SH-SY5Y (cell line): ENCODE data around the gene ADGRL3.

Experiments
- GATA2 ChIP-seq: IDR thresholded peaks from 2 replicates; pipeline ENCODE4 v1.6.1; 2011; ENCODE audit warnings: mild to moderate bottlenecking, low read depth, low read length
- GATA3 ChIP-seq: IDR thresholded peaks from 2 replicates; pipeline ENCODE4 v1.6.1; 2011; ENCODE audit warnings: low read depth, mild to moderate bottlenecking, low read length, moderate library complexity

Gene ADGRL3

GRCh38 chr4:61293707-61294400 is 93.7 kb downstream of the ADGRL3 start:
- TF ChIP-seq GATA3, result no peak
- no peak for TF ChIP-seq GATA2

- no peak for TF ChIP-seq GATA3
- no peak for TF ChIP-seq GATA2
Measured at GRCh38 chr4:61294936-61295335, 94.8 kb downstream of the ADGRL3 start.

- TF ChIP-seq GATA2 (no peak), GATA3 (no peak)
Measured at GRCh38 chr4:61296144-61296543, 96.0 kb downstream of the ADGRL3 start.

GRCh38 chr4:61298178-61298740 is 98.1 kb downstream of the ADGRL3 start:
- TF ChIP-seq GATA3 (no peak), GATA2 (no peak)

- TF ChIP-seq GATA2 (no peak), GATA3 (no peak)
Measured at GRCh38 chr4:61299316-61299715, 99.2 kb downstream of the ADGRL3 start.

- no peak for TF ChIP-seq GATA2
- TF ChIP-seq GATA3, result no peak
Measured at GRCh38 chr4:61300266-61300844, 100.2 kb downstream of the ADGRL3 start.

GRCh38 chr4:61301271-61301670 is 101.1 kb downstream of the ADGRL3 start:
- no peak for TF ChIP-seq GATA2
- TF ChIP-seq GATA3, result no peak

GRCh38 chr4:61308033-61308432 is 107.9 kb downstream of the ADGRL3 start:
- TF ChIP-seq GATA2 (no peak), GATA3 (no peak)

- TF ChIP-seq GATA3, result no peak
- TF ChIP-seq GATA2, result no peak
Measured at GRCh38 chr4:61309616-61310015, 109.5 kb downstream of the ADGRL3 start.

- TF ChIP-seq GATA3 (no peak), GATA2 (no peak)
Measured at GRCh38 chr4:61312526-61312925, 112.4 kb downstream of the ADGRL3 start.

GRCh38 chr4:61318431-61318830 is 118.3 kb downstream of the ADGRL3 start:
- TF ChIP-seq GATA2, result no peak
- TF ChIP-seq GATA3, result no peak

- peak; percentile 54; the same call in 1 of the 2 replicates for TF ChIP-seq GATA3
- TF ChIP-seq GATA2, result no peak
Measured at GRCh38 chr4:61319156-61319555, 119.0 kb downstream of the ADGRL3 start.

GRCh38 chr4:61320154-61320553 is 120.0 kb downstream of the ADGRL3 start:
- TF ChIP-seq GATA2, result no peak

- TF ChIP-seq GATA3, result no peak
- TF ChIP-seq GATA2, result no peak
Measured at GRCh38 chr4:61320631-61321030, 120.5 kb downstream of the ADGRL3 start.

- no peak for TF ChIP-seq GATA3
- no peak for TF ChIP-seq GATA2
Measured at GRCh38 chr4:61332693-61333092, 132.6 kb downstream of the ADGRL3 start.
